CD4-positive, alpha-beta T cell (primary cell): ENCODE results near the gene PLCL1. TPM values are rescaled to one million over a fixed set of nuclear protein-coding genes. Genes with fewer than 3 reads are reported as not detected.

Experiments
- ATAC-seq: fragments of 200-7000 bp; cut with Tn5 transposase; one replicate; pipeline ENCODE4 v1.10.0; 2022; ENCODE audit warnings: mild to moderate bottlenecking; ENCODE audit not compliant: poor library complexity
- CTCF ChIA-PET: fragments of 350-600 bp; sonication (Branson Sonifier 250); formaldehyde crosslinking; loops from one replicate; lab custom pipeline; 2021; ENCODE audit warnings: antibody characterized with exemption, inconsistent platforms; lab: Charles Lee
- POLR2A ChIA-PET: fragments of 350-600 bp; sonication (Branson Sonifier 250); formaldehyde crosslinking; loops from one replicate; lab custom pipeline; 2021; ENCODE audit warnings: antibody characterized with exemption, inconsistent platforms; lab: Charles Lee
- DNase-seq, 14 experiments: peaks; one replicate each; pipeline ENCODE4 v3.0.0-alpha.2; 2013 to 2020; ENCODE audit warnings: mixed read lengths in 2 of 14
- H3K27ac ChIP-seq, 2 donors: one replicate each; pipeline versions ENCODE4 v1.5.1 to v1.7.0; 2013; ENCODE audit warnings: low read length in 2 of 2, low read depth in 1 of 2, mild to moderate bottlenecking in 1 of 2
- H3K27me3 ChIP-seq, 2 experiments: 1 replicate in 1 of 2; 2 replicates in 1 of 2; pipeline versions ENCODE4 v1.6.1 to v1.7.0; 2013; ENCODE audit warnings: low read length in 2 of 2, control low read depth in 1 of 2, mild to moderate bottlenecking in 1 of 2, moderate library complexity in 1 of 2; ENCODE audit not compliant: insufficient read depth in 2 of 2, control insufficient read depth in 1 of 2
- H3K36me3 ChIP-seq: one replicate; pipeline ENCODE4 v1.6.1; 2013; ENCODE audit warnings: low read length, control low read depth; ENCODE audit not compliant: insufficient read depth
- H3K4me1 ChIP-seq: one replicate; pipeline ENCODE4 v1.6.1; 2013; ENCODE audit warnings: low read length, control low read depth; ENCODE audit not compliant: insufficient read depth
- H3K4me3 ChIP-seq: one replicate; pipeline ENCODE4 v1.5.1; 2013; ENCODE audit warnings: mild to moderate bottlenecking, low read length, moderate library complexity
- H3K9me3 ChIP-seq, 2 experiments: 1 replicate in 1 of 2; 2 replicates in 1 of 2; pipeline versions ENCODE4 v1.6.1 to v1.7.0; 2013; ENCODE audit warnings: low read length in 2 of 2, mild to moderate bottlenecking in 2 of 2, control low read depth in 1 of 2, moderate library complexity in 1 of 2; ENCODE audit not compliant: control insufficient read depth in 1 of 2, insufficient read depth in 1 of 2
- H3K27ac Mint-ChIP-seq: one replicate; pipeline ENCODE4 v1.8.0; 2020; ENCODE audit warnings: mixed read lengths
- H3K27me3 Mint-ChIP-seq: one replicate; pipeline ENCODE4 v1.8.0; 2021; ENCODE audit warnings: mixed read lengths
- H3K36me3 Mint-ChIP-seq: one replicate; pipeline ENCODE4 v1.8.0; 2021; ENCODE audit warnings: low read depth, mixed read lengths
- H3K4me1 Mint-ChIP-seq: one replicate; pipeline ENCODE4 v1.8.0; 2021; ENCODE audit warnings: low read depth, mixed read lengths
- H3K4me3 Mint-ChIP-seq: one replicate; pipeline ENCODE4 v1.8.0; 2020; ENCODE audit warnings: mild to moderate bottlenecking, mixed read lengths
- H3K9me3 Mint-ChIP-seq: one replicate; pipeline ENCODE4 v1.8.0; 2020; ENCODE audit warnings: mixed read lengths
- CTCF ChIP-seq: fragments of 200-600 bp; IDR thresholded peaks from one replicate; pipeline ENCODE4 v1.8.0; 2022; ENCODE audit warnings: antibody characterized with exemption, mild to moderate bottlenecking
- intact Hi-C, 2 experiments: fragments of 100-400 bp; cut with DNase I in 1 of 2; cut with micrococcal nuclease in 1 of 2; formaldehyde crosslinking; loops; one replicate each; pipeline versions ENCODE4 v1.15.1 to v1.9.0; 2023 to 2025; cut with DNase I, micrococcal nuclease
- total RNA-seq, 174 experiments: library from RNA in 2 of 174; stranded (reverse) in 2 of 174; gene quantifications; one replicate each; pipeline ENCODE4 v1.2.3 and lab custom pipeline; 2021 to 2026

The PLCL1 gene
- total RNA-seq, 2 experiments from 2014 or later: 27.0 to 28.3 TPM

GRCh38 chr2:198136142-198136541 is 331.7 kb downstream of the PLCL1 start:
- DNase-seq (no peak), ATAC-seq (no peak)
- no peak for TF ChIP-seq CTCF
- intact Hi-C loops: no loop called here
- H3K27ac ChIP-seq: no peak overlapping the region
- H3K4me1 ChIP-seq: no peaks in the 10 kb centered on the region
- H3K36me3 ChIP-seq: no peaks in the 10 kb centered on the region
- H3K27me3 Mint-ChIP-seq: no peaks in the 10 kb centered on the region
- no peaks in the 10 kb centered on the region for H3K4me1 Mint-ChIP-seq
- no peak overlapping the region for H3K27ac Mint-ChIP-seq
- CTCF ChIA-PET: no interaction called here
- H3K9me3 Mint-ChIP-seq: no peaks in the 10 kb centered on the region
- no peaks in the 10 kb centered on the region for H3K9me3 ChIP-seq
- POLR2A ChIA-PET: no interaction called here
- H3K27me3 ChIP-seq: no peaks in the 10 kb centered on the region
- H3K4me3 Mint-ChIP-seq: no peak overlapping the region
- H3K4me3 ChIP-seq: no peak overlapping the region
- H3K36me3 Mint-ChIP-seq: peaks cover 43% of the 10 kb centered on the region

GRCh38 chr2:198137733-198138132 is 333.3 kb downstream of the PLCL1 start:
- intact Hi-C loops: no loop called here
- Mint-ChIP-seq H3K27me3 (no peaks in the 10 kb centered on the region), H3K9me3 (no peaks in the 10 kb centered on the region), H3K4me1 (peaks cover 9% of the 10 kb centered on the region), H3K27ac (no peak overlapping the region), H3K36me3 (peaks cover 28% of the 10 kb centered on the region), H3K4me3 (no peak overlapping the region)
- Histone ChIP-seq H3K27ac (no peak overlapping the region), H3K4me3 (no peak overlapping the region), H3K4me1 (no peaks in the 10 kb centered on the region), H3K27me3 (no peaks in the 10 kb centered on the region), H3K36me3 (no peaks in the 10 kb centered on the region), H3K9me3 (no peaks in the 10 kb centered on the region)
- TF ChIP-seq CTCF: no peak
- ChIA-PET CTCF (no interaction called here), POLR2A (no interaction called here)
- DNase-seq (no peak), ATAC-seq (no peak)

GRCh38 chr2:198141726-198142125 is 337.3 kb downstream of the PLCL1 start:
- no peak for ATAC-seq
- no peak overlapping the region for H3K27ac Mint-ChIP-seq
- POLR2A ChIA-PET: no interaction called here

More at GRCh38 chr2:198141726-198142125, 337.3 kb downstream of the PLCL1 start:
- no peak for DNase-seq
- TF ChIP-seq CTCF: no peak
- Mint-ChIP-seq H3K36me3 (peaks cover 32% of the 10 kb centered on the region), H3K9me3 (no peaks in the 10 kb centered on the region), H3K27me3 (no peaks in the 10 kb centered on the region), H3K4me3 (no peak overlapping the region), H3K4me1 (peaks cover 33% of the 10 kb centered on the region)
- Histone ChIP-seq H3K9me3 (no peaks in the 10 kb centered on the region), H3K4me1 (peaks cover 2% of the 10 kb centered on the region), H3K27ac (no peak overlapping the region), H3K4me3 (no peak overlapping the region), H3K36me3 (peaks cover 9% of the 10 kb centered on the region), H3K27me3 (no peaks in the 10 kb centered on the region)
- intact Hi-C loops: no loop called here
- CTCF ChIA-PET: interaction anchor here (1.0 kb wide), 1 partner anchor 14 kb away, joined by 3 read pairs; no protein-coding TSS in a partner anchor
